ENCODE data around the gene GNG3.

GNG3 gene

DNA sequence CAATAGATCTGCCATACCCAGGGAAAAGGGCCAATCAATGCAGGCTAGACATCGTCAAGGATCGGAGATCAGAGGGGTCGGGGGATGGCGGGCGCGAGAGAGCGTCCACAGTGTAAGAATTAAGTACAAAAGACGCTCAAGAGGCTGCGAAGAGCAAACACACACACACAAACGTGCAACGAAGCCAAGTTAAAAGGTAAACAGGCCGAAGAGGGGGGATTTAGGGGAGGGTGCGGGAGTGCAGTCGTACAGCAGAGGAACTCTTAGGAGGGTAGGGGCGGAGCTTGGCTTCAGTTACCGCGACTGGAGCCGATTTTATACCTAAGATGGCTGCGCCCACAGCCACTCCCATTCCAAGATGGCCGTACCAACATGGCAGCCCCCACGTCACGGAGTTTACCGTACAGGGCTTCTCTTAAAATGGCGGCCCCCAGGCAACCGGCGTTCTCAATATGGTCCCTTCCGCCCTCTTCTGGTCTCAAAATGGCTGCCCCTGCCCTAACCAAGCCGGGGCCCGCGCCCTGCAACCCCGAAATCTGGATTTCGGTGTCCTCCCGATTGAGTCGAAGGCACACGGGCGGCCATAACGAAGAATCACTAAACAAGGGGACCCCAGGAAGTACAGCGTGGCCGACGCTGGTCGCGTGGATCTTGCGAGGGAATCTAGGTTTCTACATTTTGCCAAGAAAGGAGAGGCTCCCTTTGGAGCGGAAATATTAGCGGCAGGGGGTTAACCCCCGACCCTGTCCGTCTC is 1.9 kb downstream of the GNG3 start:
- H2BK5ac ChIP-seq (ENCODE audit: low read length) = peak overlapping the region; percentile 86
- peak overlapping the region; percentile 65 for H3K18ac ChIP-seq (ENCODE audit: low read length)
- H4K5ac ChIP-seq (ENCODE audit: low read length) = peak overlapping the region; percentile 96
- no peak overlapping the region for H4K8ac ChIP-seq (ENCODE audit: low read depth, low read length)
- no CpG with 5 or more reads among the region's 47 CpGs for WGBS (ENCODE audit: extremely low coverage, insufficient coverage, low lambda C conversion rate)
- H3K4ac ChIP-seq (ENCODE audit: low read depth, low read length) = peak overlapping the region; percentile 93
- H3K27ac ChIP-seq (ENCODE audit: low read depth, low read length) = peak overlapping the region; percentile 87
- H2BK15ac ChIP-seq (replicated peaks; ENCODE audit: low read depth) = no peak overlapping the region
- peaks cover 7% of the 10 kb centered on the region for H3K79me1 ChIP-seq (ENCODE audit: low read length)
- peak; percentile 99 for DNase-seq
- no peaks in the 10 kb centered on the region for H3K27me3 ChIP-seq (ENCODE audit: insufficient read depth, low read length, poor library complexity)
- H3K79me2 ChIP-seq (ENCODE audit: control insufficient read depth, insufficient read depth, low read length) = peaks cover 9% of the 10 kb centered on the region
- peaks cover 5% of the 10 kb centered on the region for H3K36me3 ChIP-seq (ENCODE audit: control insufficient read depth, insufficient read depth, low read length)
- peak overlapping the region; percentile 92 for H2AK5ac ChIP-seq (ENCODE audit: low read length)
- peaks cover 13% of the 10 kb centered on the region for H3K4me1 ChIP-seq (ENCODE audit: control insufficient read depth, low read depth, low read length)
- peak overlapping the region; percentile 97 for H3K56ac ChIP-seq (ENCODE audit: low read length)
- H2BK120ac ChIP-seq (ENCODE audit: low read depth, low read length) = no peak overlapping the region
- peak overlapping the region; percentile 72 for H3K4me3 ChIP-seq (ENCODE audit: low read length)
- H3K4me2 ChIP-seq (ENCODE audit: low read length) = peak overlapping the region; percentile 99
- peak overlapping the region; percentile 72 for H3K23ac ChIP-seq (ENCODE audit: low read length)
- peak overlapping the region; percentile 94 for H3K9ac ChIP-seq (ENCODE audit: low read length)

- Histone ChIP-seq H3K36me3 (ENCODE audit: control insufficient read depth, insufficient read depth, low read length) (peaks cover 5% of the 10 kb centered on the region), H3K4me2 (ENCODE audit: low read length) (peak overlapping the region; percentile 64), H3K23ac (ENCODE audit: low read length) (no peak overlapping the region), H4K8ac (ENCODE audit: low read depth, low read length) (no peak overlapping the region), H3K4me1 (ENCODE audit: control insufficient read depth, low read depth, low read length) (peaks cover 13% of the 10 kb centered on the region), H2BK5ac (ENCODE audit: low read length) (peak overlapping the region; percentile 71), H2AK5ac (ENCODE audit: low read length) (peak overlapping the region; percentile 20), H2BK120ac (ENCODE audit: low read depth, low read length) (no peak overlapping the region), H3K9ac (ENCODE audit: low read length) (peak overlapping the region; percentile 89), H3K56ac (ENCODE audit: low read length) (peak overlapping the region; percentile 96), H3K79me2 (ENCODE audit: control insufficient read depth, insufficient read depth, low read length) (peaks cover 8% of the 10 kb centered on the region), H2BK15ac (replicated peaks; ENCODE audit: low read depth) (no peak overlapping the region), H3K4me3 (ENCODE audit: low read length) (no peak overlapping the region), H4K5ac (ENCODE audit: low read length) (peak overlapping the region; percentile 96), H3K79me1 (ENCODE audit: low read length) (peaks cover 5% of the 10 kb centered on the region), H3K18ac (ENCODE audit: low read length) (peak overlapping the region; percentile 65), H3K4ac (ENCODE audit: low read depth, low read length) (peak overlapping the region; percentile 89), H3K27me3 (ENCODE audit: insufficient read depth, low read length, poor library complexity) (no peaks in the 10 kb centered on the region), H3K27ac (ENCODE audit: low read depth, low read length) (peak overlapping the region; percentile 87)
- no CpG with 5 or more reads among the region's 7 CpGs for WGBS (ENCODE audit: extremely low coverage, insufficient coverage, low lambda C conversion rate)
- DNase-seq = no peak
Measured at GRCh38 chr11:62710001-62710345, 2.5 kb downstream of the GNG3 start.

DNA sequence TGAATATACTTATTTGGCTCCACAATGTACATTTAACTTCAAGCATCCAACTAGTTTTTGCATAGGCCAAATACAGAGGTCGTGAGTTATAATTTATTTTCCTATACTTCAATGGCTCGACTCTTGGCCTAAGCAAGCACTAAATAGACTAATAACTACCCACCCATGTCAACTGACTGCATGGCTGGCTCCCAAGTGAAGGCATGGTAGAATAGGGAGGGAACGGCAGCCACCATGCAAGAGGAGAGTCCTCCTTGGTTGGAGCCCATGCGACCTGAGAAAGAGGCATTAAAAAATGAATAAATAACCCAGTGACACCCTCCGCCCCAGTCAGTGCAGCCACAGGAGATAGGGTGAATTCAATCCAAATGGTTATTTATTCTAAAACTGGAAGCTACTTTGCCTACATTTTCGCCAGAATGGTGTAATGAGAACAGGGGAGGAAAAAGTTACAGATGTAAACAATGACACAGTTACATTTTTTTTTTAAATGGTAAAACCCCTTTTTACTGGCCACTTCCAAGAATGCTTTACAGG is 4.9 kb downstream of the GNG3 start:
- H4K5ac ChIP-seq (ENCODE audit: low read length) = no peak overlapping the region
- no peak overlapping the region for H3K56ac ChIP-seq (ENCODE audit: low read length)
- WGBS (ENCODE audit: extremely low coverage, insufficient coverage, low lambda C conversion rate) = no CpG with 5 or more reads among the region's 6 CpGs

GRCh38 chr11:62712861-62713260 is 5.4 kb downstream of the GNG3 start:
- Histone ChIP-seq H3K56ac (ENCODE audit: low read length) (no peak overlapping the region), H4K5ac (ENCODE audit: low read length) (no peak overlapping the region), H3K79me2 (ENCODE audit: control insufficient read depth, insufficient read depth, low read length) (no peaks in the 10 kb centered on the region), H3K18ac (ENCODE audit: low read length) (no peak overlapping the region), H3K9ac (ENCODE audit: low read length) (no peak overlapping the region), H3K79me1 (ENCODE audit: low read length) (peaks cover 1% of the 10 kb centered on the region), H3K4ac (ENCODE audit: low read depth, low read length) (no peak overlapping the region), H2AK5ac (ENCODE audit: low read length) (no peak overlapping the region), H3K4me2 (ENCODE audit: low read length) (no peak overlapping the region), H4K8ac (ENCODE audit: low read depth, low read length) (no peak overlapping the region), H3K23ac (ENCODE audit: low read length) (no peak overlapping the region), H2BK15ac (replicated peaks; ENCODE audit: low read depth) (no peak overlapping the region), H3K4me1 (ENCODE audit: control insufficient read depth, low read depth, low read length) (peaks cover 12% of the 10 kb centered on the region), H3K27ac (ENCODE audit: low read depth, low read length) (no peak overlapping the region), H3K27me3 (ENCODE audit: insufficient read depth, low read length, poor library complexity) (no peaks in the 10 kb centered on the region), H3K4me3 (ENCODE audit: low read length) (no peak overlapping the region), H3K36me3 (ENCODE audit: control insufficient read depth, insufficient read depth, low read length) (peaks cover 15% of the 10 kb centered on the region), H2BK5ac (ENCODE audit: low read length) (no peak overlapping the region), H2BK120ac (ENCODE audit: low read depth, low read length) (no peak overlapping the region)
- DNase-seq = no peak
- no CpG with 5 or more reads among the region's 3 CpGs for WGBS (ENCODE audit: extremely low coverage, insufficient coverage, low lambda C conversion rate)

More for the DNA sequence above, 4.9 kb downstream of the GNG3 start:
- H4K8ac ChIP-seq (ENCODE audit: low read depth, low read length) = no peak overlapping the region
- no peak overlapping the region for H3K27ac ChIP-seq (ENCODE audit: low read depth, low read length)
- H3K27me3 ChIP-seq (ENCODE audit: insufficient read depth, low read length, poor library complexity) = no peaks in the 10 kb centered on the region
- H2BK15ac ChIP-seq (replicated peaks; ENCODE audit: low read depth) = no peak overlapping the region
- H3K4me3 ChIP-seq (ENCODE audit: low read length) = no peak overlapping the region
- H3K4me2 ChIP-seq (ENCODE audit: low read length) = no peak overlapping the region
- no peak overlapping the region for H3K18ac ChIP-seq (ENCODE audit: low read length)
- no peak for DNase-seq
- H3K9ac ChIP-seq (ENCODE audit: low read length) = no peak overlapping the region
- no peaks in the 10 kb centered on the region for H3K79me2 ChIP-seq (ENCODE audit: control insufficient read depth, insufficient read depth, low read length)
- peaks cover 1% of the 10 kb centered on the region for H3K79me1 ChIP-seq (ENCODE audit: low read length)
- no peak overlapping the region for H2BK5ac ChIP-seq (ENCODE audit: low read length)
- H3K23ac ChIP-seq (ENCODE audit: low read length) = no peak overlapping the region
- H2BK120ac ChIP-seq (ENCODE audit: low read depth, low read length) = no peak overlapping the region
- H3K4me1 ChIP-seq (ENCODE audit: control insufficient read depth, low read depth, low read length) = peaks cover 13% of the 10 kb centered on the region
- H3K4ac ChIP-seq (ENCODE audit: low read depth, low read length) = no peak overlapping the region
- peaks cover 13% of the 10 kb centered on the region for H3K36me3 ChIP-seq (ENCODE audit: control insufficient read depth, insufficient read depth, low read length)
- no peak overlapping the region for H2AK5ac ChIP-seq (ENCODE audit: low read length)

GRCh38 chr11:62713343-62713742 is 5.9 kb downstream of the GNG3 start:
- Histone ChIP-seq H2BK15ac (replicated peaks; ENCODE audit: low read depth) (no peak overlapping the region), H2BK5ac (ENCODE audit: low read length) (no peak overlapping the region), H4K8ac (ENCODE audit: low read depth, low read length) (no peak overlapping the region), H3K56ac (ENCODE audit: low read length) (no peak overlapping the region), H3K4me1 (ENCODE audit: control insufficient read depth, low read depth, low read length) (peaks cover 9% of the 10 kb centered on the region), H3K27me3 (ENCODE audit: insufficient read depth, low read length, poor library complexity) (no peaks in the 10 kb centered on the region), H3K4me2 (ENCODE audit: low read length) (no peak overlapping the region), H3K27ac (ENCODE audit: low read depth, low read length) (no peak overlapping the region), H3K79me1 (ENCODE audit: low read length) (peaks cover 1% of the 10 kb centered on the region), H2BK120ac (ENCODE audit: low read depth, low read length) (no peak overlapping the region), H3K36me3 (ENCODE audit: control insufficient read depth, insufficient read depth, low read length) (peaks cover 15% of the 10 kb centered on the region), H3K4ac (ENCODE audit: low read depth, low read length) (no peak overlapping the region), H3K18ac (ENCODE audit: low read length) (no peak overlapping the region), H3K79me2 (ENCODE audit: control insufficient read depth, insufficient read depth, low read length) (no peaks in the 10 kb centered on the region), H3K4me3 (ENCODE audit: low read length) (no peak overlapping the region), H3K23ac (ENCODE audit: low read length) (no peak overlapping the region), H3K9ac (ENCODE audit: low read length) (no peak overlapping the region), H2AK5ac (ENCODE audit: low read length) (no peak overlapping the region), H4K5ac (ENCODE audit: low read length) (no peak overlapping the region)
- DNase-seq = peak; percentile 50
- WGBS (ENCODE audit: extremely low coverage, insufficient coverage, low lambda C conversion rate) = no CpG with 5 or more reads among the region's 2 CpGs

Data from mesendoderm (in vitro differentiated cells).